PC-9 (cell line): ENCODE results near the gene DEFB129.

Source experiments
- EZH2 ChIP-seq: fragments of 200-600 bp; sonication (generic); IDR thresholded peaks from 2 replicates; pipeline ENCODE4 v1.8.0; 2017; ENCODE audit warnings: antibody characterized with exemption, low read depth
- TF ChIP-seq, protein P1 (sequence below): fragments of 200-600 bp; sonication (generic); conservative IDR thresholded peaks from 2 replicates; pipeline ENCODE4 v1.6.1; 2017; ENCODE audit warnings: mixed run types, antibody characterized with exemption, mild to moderate bottlenecking, moderate library complexity

DNA sequence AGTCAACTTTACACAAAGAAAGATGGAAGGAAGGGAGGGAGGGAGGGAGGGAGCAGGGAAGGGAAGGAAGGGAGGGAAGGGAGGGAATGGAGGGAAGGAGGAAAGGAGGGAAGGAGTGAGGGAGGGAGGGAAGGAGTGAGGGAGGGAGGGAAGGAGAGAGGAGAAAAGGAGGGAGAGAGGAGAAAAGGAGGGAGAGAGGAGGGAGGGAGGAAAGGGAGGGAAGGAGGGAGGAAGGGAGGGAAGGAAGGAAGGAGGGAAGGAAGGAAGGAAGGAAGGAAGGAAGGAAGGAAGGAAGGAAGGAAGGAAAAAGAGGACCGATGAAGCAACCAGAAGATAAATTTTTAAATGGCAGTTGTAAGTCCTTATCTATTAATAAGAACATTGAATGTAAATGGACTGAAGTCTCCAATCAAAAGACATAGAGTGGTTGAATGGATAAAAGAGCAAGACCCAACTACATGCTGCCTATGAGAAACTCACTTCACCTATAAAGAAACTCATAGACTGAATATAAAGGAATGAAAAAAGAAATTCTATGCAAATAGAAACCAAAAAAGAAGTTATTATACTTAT, 5.7 kb upstream of the DEFB129 start:
- TF ChIP-seq, protein P1, sequence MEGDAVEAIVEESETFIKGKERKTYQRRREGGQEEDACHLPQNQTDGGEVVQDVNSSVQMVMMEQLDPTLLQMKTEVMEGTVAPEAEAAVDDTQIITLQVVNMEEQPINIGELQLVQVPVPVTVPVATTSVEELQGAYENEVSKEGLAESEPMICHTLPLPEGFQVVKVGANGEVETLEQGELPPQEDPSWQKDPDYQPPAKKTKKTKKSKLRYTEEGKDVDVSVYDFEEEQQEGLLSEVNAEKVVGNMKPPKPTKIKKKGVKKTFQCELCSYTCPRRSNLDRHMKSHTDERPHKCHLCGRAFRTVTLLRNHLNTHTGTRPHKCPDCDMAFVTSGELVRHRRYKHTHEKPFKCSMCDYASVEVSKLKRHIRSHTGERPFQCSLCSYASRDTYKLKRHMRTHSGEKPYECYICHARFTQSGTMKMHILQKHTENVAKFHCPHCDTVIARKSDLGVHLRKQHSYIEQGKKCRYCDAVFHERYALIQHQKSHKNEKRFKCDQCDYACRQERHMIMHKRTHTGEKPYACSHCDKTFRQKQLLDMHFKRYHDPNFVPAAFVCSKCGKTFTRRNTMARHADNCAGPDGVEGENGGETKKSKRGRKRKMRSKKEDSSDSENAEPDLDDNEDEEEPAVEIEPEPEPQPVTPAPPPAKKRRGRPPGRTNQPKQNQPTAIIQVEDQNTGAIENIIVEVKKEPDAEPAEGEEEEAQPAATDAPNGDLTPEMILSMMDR = no peak
- TF ChIP-seq EZH2 = no peak
